OCI-LY3 (cell line): ENCODE data around the gene B4GALT7.

ENCODE experiments used
- EZH2phosphoT487 ChIP-seq: fragments of 200-600 bp; shearing (Covaris generic); IDR thresholded peaks from 2 replicates; pipeline ENCODE4 v1.6.1; 2018; ENCODE audit warnings: antibody characterized with exemption, mixed run types, low read depth
- TF ChIP-seq, protein P1 (sequence below): fragments of 200-600, 300-600 bp; sonication (generic); IDR thresholded peaks from 2 replicates; pipeline ENCODE4 v1.5.1; 2014; ENCODE audit warnings: antibody characterized with exemption, low read length, low read depth

- no peak for TF ChIP-seq EZH2phosphoT487
- TF ChIP-seq, protein P1, sequence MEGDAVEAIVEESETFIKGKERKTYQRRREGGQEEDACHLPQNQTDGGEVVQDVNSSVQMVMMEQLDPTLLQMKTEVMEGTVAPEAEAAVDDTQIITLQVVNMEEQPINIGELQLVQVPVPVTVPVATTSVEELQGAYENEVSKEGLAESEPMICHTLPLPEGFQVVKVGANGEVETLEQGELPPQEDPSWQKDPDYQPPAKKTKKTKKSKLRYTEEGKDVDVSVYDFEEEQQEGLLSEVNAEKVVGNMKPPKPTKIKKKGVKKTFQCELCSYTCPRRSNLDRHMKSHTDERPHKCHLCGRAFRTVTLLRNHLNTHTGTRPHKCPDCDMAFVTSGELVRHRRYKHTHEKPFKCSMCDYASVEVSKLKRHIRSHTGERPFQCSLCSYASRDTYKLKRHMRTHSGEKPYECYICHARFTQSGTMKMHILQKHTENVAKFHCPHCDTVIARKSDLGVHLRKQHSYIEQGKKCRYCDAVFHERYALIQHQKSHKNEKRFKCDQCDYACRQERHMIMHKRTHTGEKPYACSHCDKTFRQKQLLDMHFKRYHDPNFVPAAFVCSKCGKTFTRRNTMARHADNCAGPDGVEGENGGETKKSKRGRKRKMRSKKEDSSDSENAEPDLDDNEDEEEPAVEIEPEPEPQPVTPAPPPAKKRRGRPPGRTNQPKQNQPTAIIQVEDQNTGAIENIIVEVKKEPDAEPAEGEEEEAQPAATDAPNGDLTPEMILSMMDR: no peak
Measured at GRCh38 chr5:177569894-177570293, 30.0 kb upstream of the B4GALT7 start.
